ENCODE data around the gene OGFOD3.
A peak's percentile ranks its signal among the peaks of the same experiment; 100 is the strongest.
"Not testable (repeated sequence)": the region's sequence is repeated elsewhere in the genome, so short reads cannot be mapped to it uniquely, and the experiment has no call there.

Gene OGFOD3

GRCh38 chr17:82369211-82369610 is 49.2 kb downstream of the OGFOD3 start:
- DNase-seq: no peak
- H3K4me1 Mint-ChIP-seq: peaks cover 55% of the 10 kb centered on the region
- peaks cover 4% of the 10 kb centered on the region for H3K36me3 Mint-ChIP-seq (ENCODE audit: low read depth)
- no peak overlapping the region for H3K27ac Mint-ChIP-seq
- TF ChIP-seq CTCF (IDR thresholded peaks at IDR 0.05): no peak
- H3K9me3 Mint-ChIP-seq: peaks cover 8% of the 10 kb centered on the region
- H3K4me3 Mint-ChIP-seq: no peak overlapping the region
- H3K27me3 Mint-ChIP-seq (ENCODE audit: low read depth, poor library complexity): peaks cover 25% of the 10 kb centered on the region

- peaks cover 4% of the 10 kb centered on the region for H3K36me3 Mint-ChIP-seq (ENCODE audit: low read depth)
- peaks cover 21% of the 10 kb centered on the region for H3K27me3 Mint-ChIP-seq (ENCODE audit: low read depth, poor library complexity)
- DNase-seq: peak; percentile 39
- peaks cover 55% of the 10 kb centered on the region for H3K4me1 Mint-ChIP-seq
- peak overlapping the region; percentile 86 for H3K27ac Mint-ChIP-seq
- TF ChIP-seq CTCF (IDR thresholded peaks at IDR 0.05): no peak
- peaks cover 8% of the 10 kb centered on the region for H3K9me3 Mint-ChIP-seq
- H3K4me3 Mint-ChIP-seq: peak overlapping the region; percentile 68
Observed at GRCh38 chr17:82367724-82368524, 50.5 kb downstream of the OGFOD3 start.

- H3K4me1 Mint-ChIP-seq: peaks cover 49% of the 10 kb centered on the region
- TF ChIP-seq CTCF (IDR thresholded peaks at IDR 0.05): no peak
- peaks cover 8% of the 10 kb centered on the region for H3K9me3 Mint-ChIP-seq
- H3K27me3 Mint-ChIP-seq (ENCODE audit: low read depth, poor library complexity): peaks cover 26% of the 10 kb centered on the region
- DNase-seq: no peak
- no peak overlapping the region for H3K27ac Mint-ChIP-seq
- H3K36me3 Mint-ChIP-seq (ENCODE audit: low read depth): peaks cover 4% of the 10 kb centered on the region
- peak overlapping the region; percentile 68 for H3K4me3 Mint-ChIP-seq
Observed at GRCh38 chr17:82366749-82367148, 51.6 kb downstream of the OGFOD3 start.

GRCh38 chr17:82365606-82366295 is 52.6 kb downstream of the OGFOD3 start:
- no peak for DNase-seq
- Mint-ChIP-seq H3K27me3 (ENCODE audit: low read depth, poor library complexity) (peaks cover 24% of the 10 kb centered on the region), H3K9me3 (peaks cover 8% of the 10 kb centered on the region), H3K27ac (no peak overlapping the region), H3K4me3 (peak overlapping the region; percentile 22), H3K4me1 (peaks cover 45% of the 10 kb centered on the region), H3K36me3 (ENCODE audit: low read depth) (peaks cover 4% of the 10 kb centered on the region)
- TF ChIP-seq CTCF (IDR thresholded peaks at IDR 0.05): no peak

GRCh38 chr17:82361885-82362633 is 56.3 kb downstream of the OGFOD3 start:
- H3K27ac Mint-ChIP-seq: no peak overlapping the region
- DNase-seq: no peak
- no peaks in the 10 kb centered on the region for H3K9me3 Mint-ChIP-seq
- peaks cover 34% of the 10 kb centered on the region for H3K4me1 Mint-ChIP-seq
- peaks cover 24% of the 10 kb centered on the region for H3K27me3 Mint-ChIP-seq (ENCODE audit: low read depth, poor library complexity)
- H3K36me3 Mint-ChIP-seq (ENCODE audit: low read depth): no peaks in the 10 kb centered on the region
- no peak overlapping the region for H3K4me3 Mint-ChIP-seq
- no peak for TF ChIP-seq CTCF (IDR thresholded peaks at IDR 0.05)

- H3K9me3 Mint-ChIP-seq; DNase-seq; H3K27ac Mint-ChIP-seq; H3K36me3 Mint-ChIP-seq (ENCODE audit: low read depth); H3K4me3 Mint-ChIP-seq: not testable (repeated sequence)
- peaks cover 35% of the 10 kb centered on the region for H3K27me3 Mint-ChIP-seq (ENCODE audit: low read depth, poor library complexity)
- H3K4me1 Mint-ChIP-seq: peaks cover 35% of the 10 kb centered on the region
Observed at GRCh38 chr17:82359451-82360074, 58.8 kb downstream of the OGFOD3 start.
